Measurements from ENCODE around the gene SMYD4. TPM values are rescaled to one million over a fixed set of nuclear protein-coding genes. Genes with fewer than 3 reads are reported as not detected.
"Not testable (repeated sequence)": the region's sequence is repeated elsewhere in the genome, so short reads cannot be mapped to it uniquely, and the experiment has no call there.

Gene SMYD4
- total RNA-seq, 1 donor from 2014 or later, result 10.6 TPM

DNA sequence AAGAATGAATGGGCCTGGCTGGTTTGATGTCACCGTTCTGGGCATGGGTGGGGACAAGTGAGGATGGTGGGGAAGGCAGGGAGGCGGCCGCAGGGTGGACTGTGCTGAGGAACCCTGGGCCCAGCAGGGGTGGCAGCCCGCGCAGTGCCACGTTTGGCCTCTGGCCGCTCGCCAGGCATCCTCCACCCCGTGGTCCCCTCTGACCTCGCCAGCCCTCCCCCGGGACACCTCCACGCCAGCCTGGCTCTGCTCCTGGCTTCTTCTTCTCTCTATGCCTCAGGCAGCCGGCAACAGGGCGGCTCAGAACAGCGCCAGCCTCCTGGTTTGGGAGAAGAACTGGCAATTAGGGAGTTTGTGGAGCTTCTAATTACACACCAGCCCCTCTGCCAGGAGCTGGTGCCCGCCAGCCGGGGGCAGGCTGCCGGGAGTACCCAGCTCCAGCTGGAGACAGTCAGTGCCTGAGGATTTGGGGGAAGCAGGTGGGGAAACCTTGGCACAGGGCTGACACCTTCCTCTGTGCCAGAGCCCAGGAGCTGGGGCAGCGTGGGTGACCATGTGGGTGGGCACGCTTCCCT lies 74.4 kb downstream of the SMYD4 start:
- no peak for DNase-seq (ENCODE audit: low read depth, low spot score)

DNA sequence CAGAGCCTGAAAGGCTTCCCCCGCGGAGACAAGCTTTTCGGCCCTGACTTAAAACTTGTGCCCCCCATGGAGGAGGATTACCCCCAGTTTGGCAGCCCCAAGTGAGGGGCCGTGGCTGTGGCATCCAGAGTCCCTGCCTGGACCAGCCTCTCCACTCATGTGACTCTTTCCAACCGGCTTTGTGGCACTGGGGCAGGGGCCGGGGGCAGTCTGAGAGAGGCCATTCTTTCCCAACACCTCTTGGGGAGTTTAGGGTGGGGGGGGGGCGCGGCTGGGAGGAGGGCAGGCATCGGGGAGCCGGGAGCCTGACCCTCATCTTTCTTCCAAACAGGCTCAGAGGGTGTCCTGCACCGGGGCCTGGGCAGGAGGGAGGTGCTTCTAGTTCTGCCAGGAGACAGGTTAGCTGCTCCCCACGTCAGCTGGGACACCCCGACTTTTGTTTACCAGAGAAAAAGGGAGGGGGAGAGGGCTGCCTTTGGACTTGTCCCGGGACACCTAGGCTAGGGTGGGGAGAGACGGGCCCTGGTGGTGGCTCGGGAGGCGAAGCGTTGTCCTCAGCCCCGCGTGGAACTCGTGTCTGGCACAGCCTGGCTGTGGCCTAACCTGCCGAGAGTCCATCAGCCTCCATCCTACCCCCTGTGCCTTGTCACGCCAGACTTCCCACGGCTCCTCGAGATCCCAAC lies 75.1 kb downstream of the SMYD4 start:
- DNase-seq (ENCODE audit: low read depth, low spot score), result no peak

DNA sequence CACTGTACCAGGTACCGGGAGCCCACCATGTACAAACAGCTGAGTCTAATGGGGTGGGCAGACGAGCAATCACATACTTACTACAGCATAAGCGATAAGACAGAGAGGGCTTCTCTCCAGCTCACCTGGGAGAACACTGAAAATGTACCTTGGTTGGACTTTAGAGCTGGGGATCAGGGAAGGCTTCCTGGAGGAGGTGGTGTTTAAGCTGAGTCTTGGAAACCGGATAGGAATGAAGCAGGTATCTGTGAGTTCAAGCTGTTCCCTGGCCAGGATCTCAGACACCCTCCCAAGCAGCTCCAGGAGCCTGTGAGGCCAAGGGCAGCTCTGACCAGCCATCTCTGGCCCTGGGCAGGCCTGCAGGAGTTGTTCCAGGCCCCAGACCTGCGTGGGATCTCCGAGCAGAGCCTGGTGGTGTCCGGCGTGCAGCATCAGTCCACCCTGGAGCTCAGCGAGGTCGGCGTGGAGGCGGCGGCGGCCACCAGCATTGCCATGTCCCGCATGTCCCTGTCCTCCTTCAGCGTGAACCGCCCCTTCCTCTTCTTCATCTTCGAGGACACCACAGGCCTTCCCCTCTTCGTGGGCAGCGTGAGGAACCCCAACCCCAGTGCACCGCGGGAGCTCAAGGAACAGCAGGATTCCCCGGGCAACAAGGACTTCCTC lies 75.8 kb downstream of the SMYD4 start:
- no peak for DNase-seq (ENCODE audit: low read depth, low spot score)

DNA sequence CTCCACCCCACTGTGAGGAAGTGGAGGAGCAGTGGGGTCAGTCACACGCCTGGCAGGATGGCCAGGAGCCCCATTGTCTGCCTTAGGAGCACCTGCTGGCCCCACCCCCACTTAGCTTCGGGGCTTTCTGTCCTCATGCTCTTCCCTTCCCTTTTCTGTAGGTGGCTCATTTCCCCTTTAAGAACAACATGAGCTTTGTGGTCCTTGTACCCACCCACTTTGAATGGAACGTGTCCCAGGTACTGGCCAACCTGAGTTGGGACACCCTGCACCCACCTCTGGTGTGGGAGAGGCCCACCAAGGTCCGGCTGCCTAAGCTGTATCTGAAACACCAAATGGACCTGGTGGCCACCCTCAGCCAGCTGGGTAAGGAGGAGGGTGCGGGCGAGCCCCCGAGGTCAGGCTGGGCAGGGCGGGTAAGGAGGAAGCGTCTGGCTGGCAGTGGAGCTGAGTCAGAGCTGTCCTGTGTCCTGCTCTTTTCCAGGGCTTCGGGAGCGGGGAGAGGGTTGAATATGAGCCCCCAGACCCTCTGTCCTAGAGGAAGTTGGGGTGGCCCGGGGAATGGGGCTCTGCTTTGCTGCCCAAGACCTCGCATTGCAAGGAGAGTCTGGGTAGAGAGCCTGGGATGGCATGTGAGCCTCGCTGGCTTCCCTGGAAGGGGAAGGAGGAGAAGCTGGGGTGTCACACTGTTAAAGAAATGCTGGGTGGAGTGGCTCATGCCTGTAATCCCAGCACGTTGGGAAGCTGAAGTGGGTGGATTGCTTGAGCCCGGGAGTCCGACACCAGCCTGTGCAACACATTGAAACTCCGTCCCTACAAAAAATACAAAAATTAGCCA lies 77.1 kb downstream of the SMYD4 start:
- no peak for DNase-seq (ENCODE audit: low read depth, low spot score)

DNA sequence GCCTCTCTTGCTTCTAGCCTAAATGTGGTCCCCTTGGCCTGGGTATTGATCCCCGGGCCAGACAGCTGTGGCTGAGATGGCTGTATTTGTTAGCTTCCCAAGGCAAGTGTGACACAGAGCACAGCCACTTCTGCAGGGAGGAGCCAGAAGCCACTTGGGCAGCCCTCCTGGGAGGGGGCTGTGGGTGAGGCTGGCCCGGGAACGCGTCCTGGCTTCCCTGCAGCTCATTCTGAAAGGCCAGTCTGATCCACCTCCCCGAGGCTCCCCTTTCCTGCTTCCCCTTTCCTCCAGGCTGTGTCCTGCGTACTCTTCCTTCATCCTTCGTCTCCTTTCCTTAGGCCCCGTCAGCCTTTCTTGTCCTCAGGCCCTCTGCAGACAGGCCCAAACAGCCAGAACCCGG lies 79.1 kb downstream of the SMYD4 start:
- no peak for DNase-seq (ENCODE audit: low read depth, low spot score)

DNA sequence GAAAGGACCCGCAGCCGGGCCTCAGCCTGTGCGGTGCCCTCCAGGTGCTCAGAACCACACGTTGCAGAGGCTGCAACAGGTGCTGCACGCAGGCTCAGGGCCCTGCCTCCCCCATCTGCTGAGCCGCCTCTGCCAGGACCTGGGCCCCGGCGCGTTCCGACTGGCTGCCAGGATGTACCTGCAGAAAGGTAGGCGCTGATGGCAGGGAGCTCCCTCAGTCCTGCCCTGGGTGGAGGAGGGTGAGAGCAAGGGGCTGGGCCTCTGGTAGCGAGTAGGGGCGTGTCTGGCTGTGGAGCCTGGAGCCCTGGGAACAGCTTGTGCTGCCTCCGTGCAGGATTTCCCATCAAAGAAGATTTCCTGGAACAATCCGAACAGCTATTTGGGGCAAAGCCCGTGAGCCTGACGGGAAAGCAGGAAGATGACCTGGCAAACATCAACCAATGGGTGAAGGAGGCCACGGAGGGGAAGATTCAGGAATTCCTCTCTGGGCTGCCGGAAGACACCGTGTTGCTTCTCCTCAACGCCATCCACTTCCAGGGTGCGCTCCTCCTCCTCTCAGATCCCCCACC lies 82.6 kb downstream of the SMYD4 start:
- DNase-seq (ENCODE audit: low read depth, low spot score), result no peak

DNA sequence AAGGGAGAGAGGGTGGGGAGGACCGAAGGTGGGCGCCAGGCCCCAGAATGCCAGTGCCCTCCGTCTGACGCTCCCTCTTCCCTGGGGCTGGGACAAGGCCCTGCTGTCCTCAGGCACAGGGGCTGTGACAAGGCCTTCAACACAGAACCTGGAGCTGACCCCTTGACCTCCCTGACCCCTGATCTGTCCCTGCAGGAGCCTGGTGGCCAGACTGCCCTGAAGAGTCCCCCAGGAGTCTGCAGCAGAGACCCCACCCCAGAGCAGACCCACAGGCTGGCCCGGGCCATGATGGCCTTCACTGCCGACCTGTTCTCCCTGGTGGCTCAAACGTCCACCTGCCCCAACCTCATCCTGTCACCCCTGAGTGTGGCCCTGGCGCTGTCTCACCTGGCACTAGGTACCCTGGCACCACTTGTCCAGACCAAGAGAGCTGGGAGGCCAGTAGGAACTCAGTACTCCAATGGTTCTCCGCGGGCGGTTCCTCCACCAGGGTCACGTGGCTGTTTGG lies 84.1 kb downstream of the SMYD4 start:
- DNase-seq (ENCODE audit: low read depth, low spot score), result no peak

DNA sequence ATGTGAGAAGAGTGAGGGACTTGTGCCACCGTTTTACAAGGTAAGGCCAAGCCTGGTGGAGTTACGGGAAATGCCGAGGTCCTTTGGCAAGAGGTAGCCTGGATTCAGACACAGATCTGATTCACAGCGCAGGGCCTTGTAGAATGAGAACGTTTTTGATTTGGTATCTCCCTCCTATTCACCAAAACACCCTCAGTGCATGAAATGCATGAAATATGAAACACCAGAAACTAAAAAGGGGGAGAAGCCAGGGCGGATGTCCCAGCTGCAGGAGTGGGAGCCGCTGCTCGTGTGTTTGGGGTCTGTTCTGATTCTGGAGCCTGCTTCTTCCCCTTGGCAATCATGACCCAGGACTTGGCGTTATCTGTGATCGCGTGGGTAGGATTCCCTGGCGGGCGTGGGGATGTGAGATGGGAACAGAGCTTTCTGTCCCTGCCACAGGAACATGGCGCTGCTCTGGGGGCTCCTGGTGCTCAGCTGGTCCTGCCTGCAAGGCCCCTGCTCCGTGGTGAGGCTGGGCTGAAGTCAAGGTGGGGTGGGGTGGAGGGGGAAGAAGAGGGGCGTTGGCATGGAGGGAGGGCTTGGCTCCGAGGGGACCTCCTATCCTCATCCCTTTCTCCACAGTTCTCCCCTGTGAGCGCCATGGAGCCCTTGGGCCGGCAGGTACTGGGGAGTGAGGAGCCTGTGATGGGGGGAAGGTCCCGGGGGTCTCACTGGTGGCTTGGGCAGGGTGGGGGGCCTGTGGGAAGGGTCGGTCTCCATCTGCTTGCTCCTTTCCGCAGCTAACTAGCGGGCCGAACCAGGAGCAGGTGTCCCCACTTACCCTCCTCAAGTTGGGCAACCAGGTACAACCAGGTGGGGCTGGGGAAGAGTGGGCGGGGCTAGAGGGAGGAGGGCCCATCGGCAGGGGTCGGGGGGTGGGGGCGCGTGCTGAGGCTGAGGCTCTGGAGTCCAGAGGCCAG lies 84.9 kb downstream of the SMYD4 start:
- DNase-seq (ENCODE audit: low read depth, low spot score), result no peak

DNA sequence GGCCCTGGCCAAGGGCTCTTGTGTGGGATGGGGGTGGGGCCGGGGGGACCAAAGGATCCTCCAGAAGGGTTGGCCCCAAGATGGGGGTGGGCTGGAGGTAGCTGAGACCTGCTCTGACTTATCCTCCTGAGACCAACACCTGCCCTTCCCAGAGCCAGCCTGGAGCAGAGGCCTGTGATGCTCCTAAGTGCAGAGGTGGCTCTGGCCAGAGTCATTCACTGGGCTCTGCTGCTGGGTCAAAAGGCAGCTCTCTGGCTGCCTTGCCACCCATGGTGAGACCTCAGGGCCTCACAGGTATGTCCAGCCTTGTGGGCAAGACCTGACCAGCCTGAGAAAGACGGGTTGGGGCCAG lies 86.6 kb downstream of the SMYD4 start:
- DNase-seq (ENCODE audit: low read depth, low spot score), result no peak

DNA sequence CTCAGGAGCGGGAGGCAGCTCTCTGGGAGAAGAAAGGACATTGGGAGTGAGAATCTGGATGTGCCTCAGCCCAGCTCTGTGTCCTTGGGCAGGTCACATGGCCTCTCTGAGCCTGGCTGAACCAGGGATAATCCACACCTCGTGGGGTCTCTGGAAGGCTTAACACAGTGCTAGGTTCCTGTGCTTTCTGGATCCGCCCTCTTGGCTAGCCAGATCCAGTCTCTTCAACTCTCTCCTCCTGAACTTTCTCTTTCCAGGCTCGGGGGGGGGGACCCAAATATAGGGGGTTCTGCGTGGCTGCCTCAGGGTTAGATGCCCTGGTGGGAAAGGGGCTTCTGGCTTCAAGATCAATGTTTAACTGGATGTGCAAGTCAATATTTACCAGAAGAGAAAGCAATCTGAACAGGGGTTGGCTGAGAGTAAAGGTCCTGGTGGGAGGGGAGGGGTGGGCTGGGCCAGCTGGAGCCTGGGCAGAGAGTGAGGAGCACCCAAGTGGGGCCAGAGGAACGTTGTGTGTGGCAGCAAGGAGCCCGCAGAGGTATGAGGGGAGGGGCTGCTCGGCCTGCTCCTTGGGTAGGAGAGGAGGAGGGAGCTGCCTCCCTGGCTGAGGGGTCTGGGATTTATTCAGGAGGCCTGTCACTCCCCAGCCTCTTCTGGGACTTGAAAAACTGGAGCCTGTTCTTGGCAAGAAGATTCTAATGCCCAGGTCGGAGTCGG lies 87.2 kb downstream of the SMYD4 start, which contains the start of gene SERPINF2:
Gene SERPINF2 (plus strand): TSS at position 501 of the 717 bp plus-strand sequence. CDS start 2,125 bp downstream, outside the sequence.
- DNase-seq (ENCODE audit: low read depth, low spot score), result no peak

DNA sequence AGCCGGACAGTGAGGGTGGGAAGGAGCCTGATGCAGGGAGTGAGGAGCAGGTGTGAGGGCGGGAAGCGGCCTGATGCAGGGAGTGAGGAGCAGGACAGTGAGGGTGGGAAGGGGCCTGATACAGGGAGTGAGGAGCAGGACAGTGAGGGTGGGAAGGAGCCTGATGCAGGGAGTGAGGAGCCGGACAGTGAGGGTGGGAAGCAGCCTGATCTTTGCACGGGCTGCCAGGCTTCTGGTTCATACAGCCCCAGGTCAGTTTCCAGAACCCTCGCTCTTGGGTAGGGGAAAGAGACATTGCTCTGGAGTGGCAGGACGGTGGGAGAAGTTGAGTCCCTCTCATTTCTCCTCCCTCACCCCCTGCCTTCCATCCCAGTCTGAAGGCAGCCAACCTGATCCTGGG lies 87.8 kb downstream of the SMYD4 start:
- not testable (repeated sequence) for DNase-seq (ENCODE audit: low read depth, low spot score)

DNA sequence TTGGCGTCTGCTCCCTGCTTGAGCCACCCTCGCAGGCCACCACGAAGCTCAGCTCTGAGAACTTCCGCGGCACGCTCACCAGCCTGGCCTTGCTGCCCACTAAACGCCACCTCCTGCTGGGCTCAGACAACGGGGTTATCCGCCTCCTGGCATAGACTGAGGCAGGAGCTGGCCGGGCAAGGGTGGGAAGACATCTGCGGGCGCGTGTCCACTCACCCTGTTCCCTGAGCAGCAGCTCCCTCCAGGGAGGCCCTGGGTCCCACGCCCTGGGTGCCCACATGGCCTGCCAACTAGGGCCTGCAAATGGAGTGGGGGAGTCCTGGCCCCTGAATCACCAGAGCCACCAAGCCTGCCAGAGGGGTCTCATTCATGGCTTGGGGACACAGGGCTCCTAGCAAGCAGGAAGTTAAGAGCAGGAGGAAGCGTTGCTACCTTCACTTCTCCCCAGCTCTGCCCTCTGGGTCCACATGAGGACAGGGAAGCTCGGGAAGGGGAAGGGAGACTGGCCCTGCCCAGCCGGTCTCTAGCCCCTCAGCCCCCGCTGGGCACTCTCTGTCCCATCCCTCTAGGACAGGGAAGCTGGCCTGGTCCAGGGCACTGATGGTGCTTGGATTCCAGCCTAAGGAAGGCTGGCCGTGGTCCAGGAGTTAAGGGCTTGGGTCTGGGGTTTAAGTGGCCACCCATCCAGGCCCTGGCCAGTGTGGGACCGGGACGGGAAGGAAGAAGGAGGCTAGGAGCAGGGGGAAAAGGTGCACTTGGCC lies 92.0 kb downstream of the SMYD4 start:
- DNase-seq (ENCODE audit: low read depth, low spot score), result no peak

DNA sequence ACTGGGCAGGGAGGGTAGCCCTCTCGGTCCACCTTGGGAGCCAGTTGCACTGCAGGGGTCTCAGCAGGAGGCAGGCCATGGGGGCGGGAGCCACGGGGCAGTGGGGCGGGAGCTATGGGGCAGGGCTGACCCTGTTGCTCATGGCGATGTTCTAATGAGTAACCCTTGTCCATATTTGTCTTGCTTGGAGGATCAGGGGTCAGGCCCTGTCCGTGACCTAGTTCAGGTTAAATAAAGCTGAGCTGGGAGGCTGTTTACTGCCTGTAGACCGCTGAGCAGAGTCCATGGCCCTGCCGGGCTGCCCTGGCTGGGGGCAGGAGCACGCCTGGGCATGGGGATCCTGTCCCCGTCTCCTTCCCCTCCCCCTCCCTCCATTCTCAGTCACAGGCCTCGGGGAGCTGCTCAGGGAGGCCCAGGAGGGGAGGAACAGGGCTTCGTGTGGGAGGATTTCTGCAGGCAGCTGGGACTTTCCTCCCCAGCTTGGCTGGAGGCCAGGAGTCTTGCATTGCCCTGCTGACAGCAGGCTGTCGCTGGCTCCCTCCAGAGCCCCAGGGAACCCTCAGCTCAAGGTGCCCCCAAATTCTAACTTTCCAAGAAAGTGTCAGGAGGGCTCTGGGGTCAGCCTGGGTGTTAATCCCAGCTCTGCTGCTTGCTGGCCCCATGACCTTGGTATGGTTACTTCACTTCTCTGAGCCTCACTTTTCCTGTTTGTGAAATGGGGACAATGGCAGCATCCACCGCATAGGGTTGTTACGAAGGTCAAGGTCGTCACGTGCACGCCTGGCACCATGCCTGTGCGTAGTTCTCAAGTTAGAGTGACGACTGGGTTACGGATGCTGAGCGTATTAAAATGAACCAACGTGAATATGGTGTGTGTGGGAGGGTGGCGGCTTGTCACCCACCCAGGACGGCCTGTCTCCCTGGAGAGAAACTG lies 93.1 kb downstream of the SMYD4 start:
- DNase-seq (ENCODE audit: low read depth, low spot score), result no peak

DNA sequence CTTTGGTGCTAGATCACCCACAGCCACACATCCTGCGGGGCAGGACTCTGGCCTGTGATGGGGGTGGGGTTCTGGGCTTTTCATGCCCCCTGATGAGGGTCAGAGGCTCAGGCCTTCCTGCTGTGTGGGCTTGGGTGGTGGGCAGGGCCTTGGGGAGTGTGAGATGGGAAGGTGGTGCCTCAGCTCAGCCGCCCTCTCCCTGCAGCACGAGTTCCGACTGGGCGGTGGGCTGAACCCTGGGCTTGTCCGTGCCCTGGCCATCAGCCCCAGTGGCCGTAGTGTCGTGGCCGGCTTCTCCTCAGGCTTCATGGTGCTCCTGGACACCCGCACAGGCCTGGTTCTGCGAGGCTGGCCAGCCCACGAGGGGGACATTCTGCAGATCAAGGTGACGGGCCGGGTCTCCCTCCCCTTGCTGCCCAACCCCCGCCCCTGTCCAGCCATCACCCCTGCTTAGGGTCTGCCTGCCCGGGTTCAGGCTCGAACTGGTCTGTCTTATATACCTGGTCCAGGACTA lies 93.8 kb downstream of the SMYD4 start:
- no peak for DNase-seq (ENCODE audit: low read depth, low spot score)

DNA sequence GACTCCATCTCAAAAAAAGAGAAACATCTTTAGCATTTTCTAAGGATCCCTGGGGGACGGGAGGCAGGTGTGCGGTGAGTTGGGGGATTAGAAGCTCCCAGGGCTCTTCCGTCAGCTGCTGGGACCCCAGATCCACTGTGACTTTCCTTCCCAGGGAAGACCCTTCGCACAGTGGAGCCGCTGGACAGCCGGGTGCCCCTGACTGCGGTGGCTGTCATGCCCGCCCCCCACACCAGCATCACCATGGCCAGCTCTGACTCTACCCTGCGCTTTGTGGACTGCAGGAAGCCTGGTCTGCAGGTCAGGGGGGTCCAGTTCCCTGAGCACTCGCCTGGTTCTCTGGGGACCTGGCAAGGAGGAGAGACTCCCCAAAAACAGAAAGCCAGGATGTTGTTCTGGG lies 94.3 kb downstream of the SMYD4 start:
- no peak for DNase-seq (ENCODE audit: low read depth, low spot score)

DNA sequence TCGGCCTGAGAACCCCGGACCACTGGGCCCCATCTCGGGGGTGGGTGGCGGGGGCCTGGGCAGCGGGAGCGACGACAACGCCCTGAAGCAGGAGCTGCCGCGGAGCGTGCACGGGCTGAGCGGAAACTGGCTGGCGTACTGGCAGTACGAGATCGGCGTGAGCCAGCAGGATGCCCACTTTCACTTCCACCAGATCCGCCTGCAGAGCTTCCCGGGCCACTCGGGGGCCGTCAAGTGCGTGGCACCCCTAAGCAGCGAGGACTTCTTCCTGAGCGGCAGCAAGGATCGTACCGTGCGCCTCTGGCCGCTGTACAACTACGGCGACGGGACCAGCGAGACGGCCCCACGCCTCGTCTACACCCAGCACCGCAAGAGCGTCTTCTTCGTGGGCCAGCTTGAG lies 95.9 kb downstream of the SMYD4 start:
- no peak for DNase-seq (ENCODE audit: low read depth, low spot score)

DNA sequence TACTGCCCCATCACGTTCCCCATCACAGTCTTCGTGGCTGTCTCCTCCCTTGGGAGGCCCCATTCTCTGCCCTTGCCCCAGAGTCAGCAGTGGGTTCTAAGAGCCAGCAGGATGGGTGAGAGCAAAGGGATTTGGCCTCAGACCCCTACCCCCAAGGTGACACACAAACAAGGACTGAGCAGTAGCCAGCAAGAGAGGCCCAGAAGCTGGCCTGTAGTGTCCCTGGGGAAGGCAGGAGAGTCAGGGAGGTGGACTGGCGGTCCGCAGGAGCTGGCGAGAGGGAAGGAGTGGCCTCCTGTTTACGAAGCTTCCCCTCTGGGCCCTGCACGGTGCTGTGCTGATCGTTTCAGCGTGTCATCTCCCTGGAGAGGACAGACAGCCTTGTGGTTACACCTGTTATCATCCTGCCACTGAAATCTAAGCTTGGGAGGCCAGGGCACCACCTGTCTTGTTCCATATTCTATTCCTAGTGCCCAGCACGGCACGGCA lies 96.8 kb downstream of the SMYD4 start:
- no peak for DNase-seq (ENCODE audit: low read depth, low spot score)

Data from pulmonary artery endothelial cell (primary cell).